Panc1 (cell line): ENCODE results near the gene LPP. TPM values are rescaled to one million over a fixed set of nuclear protein-coding genes. Genes with fewer than 3 reads are reported as not detected.

Source experiments
- ATAC-seq: fragments of 200-7000 bp; cut with Tn5 transposase; 2 replicates; pipeline ENCODE4 v1.9.1; 2020; ENCODE audit warnings: mild to moderate bottlenecking, moderate library complexity
- BruUV-seq: library from RNA; stranded (reverse); fragments of 400-500 nt; replicated peaks from 2 replicates; lab custom pipeline; 2021; lab: Mats Ljungman, UMichigan
- CTCF ChIA-PET: fragments of 300-600 bp; sonication (Branson Sonifier 250); formaldehyde crosslinking; loops from one replicate; lab custom pipeline; 2022; ENCODE audit warnings: antibody characterized with exemption; lab: Charles Lee
- POLR2A ChIA-PET: fragments of 300-600 bp; sonication (Branson Sonifier 250); formaldehyde crosslinking; loops from one replicate; lab custom pipeline; 2022; ENCODE audit warnings: antibody characterized with exemption; lab: Charles Lee
- DNase-seq: peaks from one replicate; pipeline ENCODE4 v3.0.0-alpha.2; 2010; ENCODE audit warnings: low read depth, low spot score
- H3K27ac ChIP-seq: 2 replicates; pipeline ENCODE4 v1.5.1; 2011; ENCODE audit warnings: mild to moderate bottlenecking, low read length, inconsistent platforms
- H3K27me3 ChIP-seq: fragments of 200-500 bp; sonication (Bioruptor generic); 2 replicates; pipeline ENCODE4 v1.6.0; 2014; ENCODE audit warnings: low read length, inconsistent platforms; ENCODE audit not compliant: control insufficient read depth, insufficient read depth
- H3K36me3 ChIP-seq: fragments of 200-500 bp; sonication (Bioruptor generic); 2 replicates; pipeline ENCODE4 v1.5.1; 2014; ENCODE audit warnings: inconsistent platforms, mild to moderate bottlenecking, low read length, moderate library complexity; ENCODE audit not compliant: control insufficient read depth, insufficient read depth
- H3K4me1 ChIP-seq: 2 replicates; pipeline ENCODE4 v1.5.1; 2011; ENCODE audit warnings: inconsistent platforms, mild to moderate bottlenecking, low read length, moderate library complexity; ENCODE audit not compliant: control insufficient read depth, insufficient read depth
- H3K4me3 ChIP-seq, 2 experiments: 2 replicates each; pipeline ENCODE4 v1.5.1; 2011 to 2012; ENCODE audit warnings: low read depth in 2 of 2, low read length in 2 of 2, mild to moderate bottlenecking in 2 of 2, inconsistent platforms in 1 of 2, moderate library complexity in 1 of 2
- H3K9me3 ChIP-seq: fragments of 200-500 bp; sonication (Bioruptor generic); 2 replicates; pipeline ENCODE4 v1.5.1; 2014; ENCODE audit warnings: low read depth, mild to moderate bottlenecking, inconsistent platforms, low read length, moderate library complexity; ENCODE audit not compliant: control insufficient read depth, insufficient read depth
- CTCF ChIP-seq: fragments of 450-650 bp; IDR thresholded peaks from 2 replicates; pipeline ENCODE4 v1.5.1; 2017; ENCODE audit warnings: mild to moderate bottlenecking
- POLR2AphosphoS5 ChIP-seq: IDR thresholded peaks from 2 replicates; pipeline ENCODE4 v1.6.1; 2012; ENCODE audit warnings: mild to moderate bottlenecking, low read depth, low read length, moderate library complexity
- SIN3A ChIP-seq: IDR thresholded peaks from 2 replicates; pipeline ENCODE4 v1.6.1; 2012; ENCODE audit warnings: low read depth, mild to moderate bottlenecking, low read length, moderate library complexity, borderline replicate concordance; ENCODE audit not compliant: insufficient read depth
- TCF7L2 ChIP-seq: IDR thresholded peaks from 2 replicates; pipeline ENCODE4 v1.6.1; 2011; ENCODE audit warnings: mild to moderate bottlenecking, low read depth, low read length, inconsistent platforms
- in situ Hi-C: cut with HindIII; loops from 2 replicates; pipeline ENCODE4 v1.10.0; 2016; ENCODE audit warnings: low sequenced_read_pairs, low pct_unique_long_range_greater_than_20kb
- intact Hi-C: fragments of 100-400 bp; cut with micrococcal nuclease; formaldehyde crosslinking; loops from one replicate; pipeline ENCODE4 v1.10.0; 2022; ENCODE audit not compliant: unreplicated experiment
- total RNA-seq: library from RNA; stranded (reverse); gene quantifications from one replicate; pipeline ENCODE4 v1.2.1, GENCODE V29; 2021; ENCODE audit not compliant: unreplicated experiment
- TF ChIP-seq, protein P1 (sequence below), 2 experiments: IDR thresholded peaks; 2 replicates each; pipeline ENCODE4 v1.6.1; 2011 to 2012; ENCODE audit warnings: low read depth in 2 of 2, control low read depth in 1 of 2, low read length in 1 of 2, mild to moderate bottlenecking in 1 of 2, moderate library complexity in 1 of 2; ENCODE audit not compliant: insufficient read depth in 1 of 2

LPP gene
- total RNA-seq, 1 experiment from 2014 or later, result 90.0 TPM

DNA sequence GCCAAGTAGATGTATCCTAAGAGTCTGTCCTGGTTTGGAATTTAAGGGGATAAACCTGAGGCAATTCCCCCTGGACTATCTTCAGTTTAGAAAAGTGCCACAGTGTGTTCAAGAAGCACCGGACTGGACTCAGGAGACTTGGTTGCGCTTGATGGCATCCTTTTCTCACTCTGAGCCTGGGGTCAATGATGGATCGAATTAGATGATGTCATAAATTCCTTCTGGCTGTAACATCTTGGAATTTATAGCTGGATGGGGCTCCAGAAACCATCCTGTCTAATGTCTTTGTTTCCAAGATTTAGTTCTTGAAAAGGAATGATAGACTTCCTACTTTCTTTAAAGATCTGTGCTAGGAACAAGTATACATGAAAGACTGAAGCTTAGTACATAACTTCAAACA, 280.6 kb downstream of the LPP start:
- intact Hi-C loops, result no loop called here
- Histone ChIP-seq H3K27ac (no peak overlapping the region), H3K4me3 (no peak overlapping the region), H3K36me3 (no peaks in the 10 kb centered on the region), H3K4me1 (no peaks in the 10 kb centered on the region), H3K9me3 (no peaks in the 10 kb centered on the region), H3K27me3 (no peaks in the 10 kb centered on the region)
- no peak for TF ChIP-seq POLR2AphosphoS5
- TF ChIP-seq, protein P1, sequence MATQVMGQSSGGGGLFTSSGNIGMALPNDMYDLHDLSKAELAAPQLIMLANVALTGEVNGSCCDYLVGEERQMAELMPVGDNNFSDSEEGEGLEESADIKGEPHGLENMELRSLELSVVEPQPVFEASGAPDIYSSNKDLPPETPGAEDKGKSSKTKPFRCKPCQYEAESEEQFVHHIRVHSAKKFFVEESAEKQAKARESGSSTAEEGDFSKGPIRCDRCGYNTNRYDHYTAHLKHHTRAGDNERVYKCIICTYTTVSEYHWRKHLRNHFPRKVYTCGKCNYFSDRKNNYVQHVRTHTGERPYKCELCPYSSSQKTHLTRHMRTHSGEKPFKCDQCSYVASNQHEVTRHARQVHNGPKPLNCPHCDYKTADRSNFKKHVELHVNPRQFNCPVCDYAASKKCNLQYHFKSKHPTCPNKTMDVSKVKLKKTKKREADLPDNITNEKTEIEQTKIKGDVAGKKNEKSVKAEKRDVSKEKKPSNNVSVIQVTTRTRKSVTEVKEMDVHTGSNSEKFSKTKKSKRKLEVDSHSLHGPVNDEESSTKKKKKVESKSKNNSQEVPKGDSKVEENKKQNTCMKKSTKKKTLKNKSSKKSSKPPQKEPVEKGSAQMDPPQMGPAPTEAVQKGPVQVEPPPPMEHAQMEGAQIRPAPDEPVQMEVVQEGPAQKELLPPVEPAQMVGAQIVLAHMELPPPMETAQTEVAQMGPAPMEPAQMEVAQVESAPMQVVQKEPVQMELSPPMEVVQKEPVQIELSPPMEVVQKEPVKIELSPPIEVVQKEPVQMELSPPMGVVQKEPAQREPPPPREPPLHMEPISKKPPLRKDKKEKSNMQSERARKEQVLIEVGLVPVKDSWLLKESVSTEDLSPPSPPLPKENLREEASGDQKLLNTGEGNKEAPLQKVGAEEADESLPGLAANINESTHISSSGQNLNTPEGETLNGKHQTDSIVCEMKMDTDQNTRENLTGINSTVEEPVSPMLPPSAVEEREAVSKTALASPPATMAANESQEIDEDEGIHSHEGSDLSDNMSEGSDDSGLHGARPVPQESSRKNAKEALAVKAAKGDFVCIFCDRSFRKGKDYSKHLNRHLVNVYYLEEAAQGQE (IDR thresholded peaks at IDR 0.05; ENCODE audit: insufficient read depth in 1 of 2, low read depth in 2 of 2, low read length in 1 of 2), result no peak
- no peak for TF ChIP-seq SIN3A
- no peak for TF ChIP-seq CTCF
- no peak for TF ChIP-seq TCF7L2
- CTCF ChIA-PET, result no interaction called here
- ATAC-seq (no peak), DNase-seq (no peak)
- BruUV-seq, result no TSS peak
- in situ Hi-C loops, result no loop called here
- POLR2A ChIA-PET, result no interaction called here

- CTCF ChIA-PET, result no interaction called here
- ATAC-seq (no peak), DNase-seq (no peak)
- in situ Hi-C loops (no loop called here), intact Hi-C loops (no loop called here)
- no peak overlapping the region for H3K4me3 ChIP-seq
- no peak overlapping the region for H3K27ac ChIP-seq
- H3K27me3 ChIP-seq, result no peaks in the 10 kb centered on the region
- TF ChIP-seq SIN3A (no peak), CTCF (no peak), POLR2AphosphoS5 (no peak), TCF7L2 (no peak)
- TF ChIP-seq, protein P1 (IDR thresholded peaks at IDR 0.05; ENCODE audit: insufficient read depth in 1 of 2, low read depth in 2 of 2, low read length in 1 of 2), result no peak
- H3K36me3 ChIP-seq, result no peaks in the 10 kb centered on the region
- H3K4me1 ChIP-seq, result no peaks in the 10 kb centered on the region
- POLR2A ChIA-PET, result interaction anchor here (0.7 kb wide), 1 partner anchor 10 kb away, joined by 4 read pairs; no protein-coding TSS in a partner anchor
- H3K9me3 ChIP-seq, result no peaks in the 10 kb centered on the region
- no TSS peak for BruUV-seq
Observed at GRCh38 chr3:188435266-188435665, 281.3 kb downstream of the LPP start.
